ENCODE measurements around the gene OXTR.

The OXTR gene

GRCh38 chr3:8784676-8785435 lies 15.4 kb upstream of the OXTR start:
- H3K27me3 ChIP-seq (replicated peaks; ENCODE audit: control insufficient read depth, insufficient read depth, low read length), result no peaks in the 10 kb centered on the region
- no peak for TF ChIP-seq CTCF (IDR thresholded peaks at IDR 0.05; ENCODE audit: insufficient read depth, low read length, poor library complexity, severe bottlenecking)
- no peak for DNase-seq (ENCODE audit: extremely low read depth, insufficient read length)
- no peak overlapping the region for H3K4me3 ChIP-seq (replicated peaks; ENCODE audit: low read depth, low read length)
- no peaks in the 10 kb centered on the region for H3K36me3 ChIP-seq (ENCODE audit: control insufficient read depth, insufficient read depth, low read length)

GRCh38 chr3:8780279-8780678 lies 10.9 kb upstream of the OXTR start:
- no peak for TF ChIP-seq CTCF (IDR thresholded peaks at IDR 0.05; ENCODE audit: insufficient read depth, low read length, poor library complexity, severe bottlenecking)
- Histone ChIP-seq H3K4me3 (replicated peaks; ENCODE audit: low read depth, low read length) (no peak overlapping the region), H3K36me3 (ENCODE audit: control insufficient read depth, insufficient read depth, low read length) (no peaks in the 10 kb centered on the region), H3K27me3 (replicated peaks; ENCODE audit: control insufficient read depth, insufficient read depth, low read length) (no peaks in the 10 kb centered on the region)
- DNase-seq (ENCODE audit: extremely low read depth, insufficient read length), result no peak

DNA sequence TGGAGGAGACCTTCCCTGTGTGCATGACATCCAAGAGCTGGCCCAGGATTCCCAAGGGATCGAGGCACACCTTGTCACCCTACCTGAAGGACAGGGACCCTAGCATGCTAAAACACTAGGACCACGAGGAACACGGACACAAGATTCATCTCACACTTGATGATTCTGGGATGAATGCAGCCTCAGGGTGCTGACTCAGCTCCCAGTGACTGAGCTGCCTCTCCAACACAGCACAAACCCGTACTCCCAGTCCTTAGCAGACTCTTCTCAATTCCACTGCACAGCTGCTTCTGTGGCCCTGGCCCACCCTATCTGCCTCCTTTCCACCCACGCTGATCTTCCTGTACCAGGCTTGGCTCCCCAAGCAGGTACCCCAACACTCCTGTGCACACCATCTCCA lies 9.1 kb upstream of the OXTR start:
- DNase-seq (ENCODE audit: extremely low read depth, insufficient read length), result no peak
- H3K27me3 ChIP-seq (replicated peaks; ENCODE audit: control insufficient read depth, insufficient read depth, low read length), result no peaks in the 10 kb centered on the region
- H3K4me3 ChIP-seq (replicated peaks; ENCODE audit: low read depth, low read length), result no peak overlapping the region
- H3K36me3 ChIP-seq (ENCODE audit: control insufficient read depth, insufficient read depth, low read length), result no peaks in the 10 kb centered on the region
- no peak for TF ChIP-seq CTCF (IDR thresholded peaks at IDR 0.05; ENCODE audit: insufficient read depth, low read length, poor library complexity, severe bottlenecking)

- no peak for DNase-seq (ENCODE audit: extremely low read depth, insufficient read length)
- no peak for TF ChIP-seq CTCF (IDR thresholded peaks at IDR 0.05; ENCODE audit: insufficient read depth, low read length, poor library complexity, severe bottlenecking)
- Histone ChIP-seq H3K27me3 (replicated peaks; ENCODE audit: control insufficient read depth, insufficient read depth, low read length) (no peaks in the 10 kb centered on the region), H3K36me3 (ENCODE audit: control insufficient read depth, insufficient read depth, low read length) (no peaks in the 10 kb centered on the region), H3K4me3 (replicated peaks; ENCODE audit: low read depth, low read length) (no peak overlapping the region)
Measured at GRCh38 chr3:8777978-8778267, 8.5 kb upstream of the OXTR start.

- Histone ChIP-seq H3K4me3 (replicated peaks; ENCODE audit: low read depth, low read length) (no peak overlapping the region), H3K36me3 (ENCODE audit: control insufficient read depth, insufficient read depth, low read length) (no peaks in the 10 kb centered on the region), H3K27me3 (replicated peaks; ENCODE audit: control insufficient read depth, insufficient read depth, low read length) (no peaks in the 10 kb centered on the region)
- no peak for TF ChIP-seq CTCF (IDR thresholded peaks at IDR 0.05; ENCODE audit: insufficient read depth, low read length, poor library complexity, severe bottlenecking)
- DNase-seq (ENCODE audit: extremely low read depth, insufficient read length), result no peak
Measured at GRCh38 chr3:8777201-8777977, 8.0 kb upstream of the OXTR start.

All from GM06990 (cell line).